Smooth muscle cell (in vitro differentiated cells): Measurements from ENCODE around the gene C2orf76. TPM values are rescaled to one million over a fixed set of nuclear protein-coding genes. Genes with fewer than 3 reads are reported as not detected.

Experiments
- DNase-seq: peaks from one replicate; lab custom pipeline; 2025; ENCODE audit not compliant: unreplicated experiment; lab: John Stamatoyannopoulos, UW
- H2AFZ ChIP-seq: fragments of 200-600 bp; sonication (generic); 2 replicates; pipeline ENCODE4 v1.6.0; 2016; ENCODE audit warnings: antibody characterized with exemption, low read depth, mild to moderate bottlenecking
- H3F3A ChIP-seq: fragments of 200-600 bp; sonication (generic); 2 replicates; pipeline ENCODE4 v1.6.0; 2017; ENCODE audit warnings: antibody characterized with exemption, low read depth
- H3K27ac ChIP-seq: fragments of 200-600 bp; sonication (generic); 2 replicates; pipeline ENCODE4 v1.5.1; 2016; ENCODE audit warnings: low read depth, mild to moderate bottlenecking
- H3K27me3 ChIP-seq: fragments of 200-600 bp; sonication (generic); 2 replicates; pipeline ENCODE4 v1.6.1; 2016; ENCODE audit warnings: low read depth, mild to moderate bottlenecking
- H3K36me3 ChIP-seq: fragments of 200-600 bp; sonication (generic); 2 replicates; pipeline ENCODE4 v1.5.1; 2016; ENCODE audit warnings: low read depth
- H3K4me1 ChIP-seq: fragments of 200-600 bp; sonication (generic); 2 replicates; pipeline ENCODE4 v1.5.1; 2016; ENCODE audit warnings: low read depth
- H3K4me2 ChIP-seq: fragments of 200-600 bp; sonication (generic); 2 replicates; pipeline ENCODE4 v1.6.0; 2016; ENCODE audit warnings: mild to moderate bottlenecking
- H3K4me3 ChIP-seq: fragments of 200-600 bp; sonication (generic); 2 replicates; pipeline ENCODE4 v1.5.1; 2016; ENCODE audit warnings: mild to moderate bottlenecking
- H3K79me2 ChIP-seq: fragments of 200-600 bp; sonication (generic); 2 replicates; pipeline ENCODE4 v1.6.0; 2016; ENCODE audit warnings: low read depth, mild to moderate bottlenecking
- H3K9ac ChIP-seq: fragments of 200-600 bp; sonication (generic); 2 replicates; pipeline ENCODE4 v1.6.0; 2016; ENCODE audit warnings: low read depth
- H3K9me3 ChIP-seq: fragments of 200-600 bp; sonication (generic); replicated peaks from 2 replicates; pipeline ENCODE4 v1.5.1; 2016; ENCODE audit warnings: low read depth
- H4K20me1 ChIP-seq: fragments of 200-600 bp; sonication (generic); 2 replicates; pipeline ENCODE4 v1.6.0; 2016; ENCODE audit warnings: low read depth
- WGBS: methylation state at CpG from one replicate; pipeline ENCODE4 v1.1.7; 2016; ENCODE audit warnings: low lambda C conversion rate; 5-methylcytosine and 5-hydroxymethylcytosine counted together
- polyA plus RNA-seq: library from polyadenylated mRNA; unstranded; fragments of >200 nt; fragmentation: Nextera tagmentation; extraction: Ambion mirVana; gene quantifications from 2 replicates; pipeline ENCODE4 v1.2.1, GENCODE V29; 2016
- total RNA-seq: library from RNA; depleted of rRNA; stranded (reverse); fragments of >200 nt; gene quantifications from 2 replicates; pipeline ENCODE4 v1.2.3, GENCODE V29; 2014
- TF ChIP-seq, protein P1 (sequence below): fragments of 200-600 bp; sonication (generic); IDR thresholded peaks from 2 replicates; pipeline ENCODE4 v1.5.1; 2017; ENCODE audit warnings: borderline replicate concordance, mild to moderate bottlenecking, antibody characterized with exemption; ENCODE audit not compliant: insufficient read depth, poor library complexity, severe bottlenecking

C2orf76 gene
- total and polyA plus RNA-seq, 2 experiments from 2014 or later: 16.0 to 30.2 TPM

- Histone ChIP-seq H3K9me3 (no peaks in the 10 kb centered on the region), H3K27me3 (no peaks in the 10 kb centered on the region), H3K36me3 (peaks cover 2% of the 10 kb centered on the region), H3K4me2 (no peak overlapping the region), H3K9ac (no peak overlapping the region), H3F3A (no peaks in the 10 kb centered on the region), H2AFZ (no peak overlapping the region), H3K27ac (no peak overlapping the region), H4K20me1 (no peaks in the 10 kb centered on the region), H3K79me2 (no peaks in the 10 kb centered on the region), H3K4me1 (no peaks in the 10 kb centered on the region), H3K4me3 (no peak overlapping the region)
- WGBS: 87% methylated on average over 3 of the region's 3 CpGs
- TF ChIP-seq, protein P1, sequence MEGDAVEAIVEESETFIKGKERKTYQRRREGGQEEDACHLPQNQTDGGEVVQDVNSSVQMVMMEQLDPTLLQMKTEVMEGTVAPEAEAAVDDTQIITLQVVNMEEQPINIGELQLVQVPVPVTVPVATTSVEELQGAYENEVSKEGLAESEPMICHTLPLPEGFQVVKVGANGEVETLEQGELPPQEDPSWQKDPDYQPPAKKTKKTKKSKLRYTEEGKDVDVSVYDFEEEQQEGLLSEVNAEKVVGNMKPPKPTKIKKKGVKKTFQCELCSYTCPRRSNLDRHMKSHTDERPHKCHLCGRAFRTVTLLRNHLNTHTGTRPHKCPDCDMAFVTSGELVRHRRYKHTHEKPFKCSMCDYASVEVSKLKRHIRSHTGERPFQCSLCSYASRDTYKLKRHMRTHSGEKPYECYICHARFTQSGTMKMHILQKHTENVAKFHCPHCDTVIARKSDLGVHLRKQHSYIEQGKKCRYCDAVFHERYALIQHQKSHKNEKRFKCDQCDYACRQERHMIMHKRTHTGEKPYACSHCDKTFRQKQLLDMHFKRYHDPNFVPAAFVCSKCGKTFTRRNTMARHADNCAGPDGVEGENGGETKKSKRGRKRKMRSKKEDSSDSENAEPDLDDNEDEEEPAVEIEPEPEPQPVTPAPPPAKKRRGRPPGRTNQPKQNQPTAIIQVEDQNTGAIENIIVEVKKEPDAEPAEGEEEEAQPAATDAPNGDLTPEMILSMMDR: no peak
- DNase-seq: no peak
Observed at GRCh38 chr2:119333360-119333759, 33.3 kb downstream of the C2orf76 start.

DNA sequence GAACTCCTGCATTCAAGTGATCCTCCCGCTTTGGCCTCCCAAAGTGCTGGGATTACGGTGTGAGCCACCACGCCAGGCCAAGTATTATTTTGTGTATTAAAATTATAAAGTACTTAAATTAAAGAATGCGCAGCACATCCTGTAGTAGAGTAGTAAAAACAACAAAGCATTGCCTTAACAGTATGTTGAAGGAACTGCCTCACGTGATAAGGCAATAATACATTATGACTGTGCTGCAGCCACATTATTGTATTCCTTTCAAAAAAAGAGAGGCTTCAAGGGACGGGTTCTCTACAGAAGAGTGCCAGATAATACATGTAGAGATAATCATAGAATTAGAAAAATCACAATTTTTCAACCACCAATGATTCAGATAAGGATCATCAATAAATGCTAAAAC lies 33.7 kb downstream of the C2orf76 start:
- Histone ChIP-seq H3K79me2 (no peaks in the 10 kb centered on the region), H2AFZ (no peak overlapping the region), H3K4me2 (no peak overlapping the region), H3K4me3 (no peak overlapping the region), H3K27ac (no peak overlapping the region), H3K9me3 (no peaks in the 10 kb centered on the region), H3K4me1 (no peaks in the 10 kb centered on the region), H3K9ac (no peak overlapping the region), H3K36me3 (no peaks in the 10 kb centered on the region), H3K27me3 (no peaks in the 10 kb centered on the region), H3F3A (no peaks in the 10 kb centered on the region), H4K20me1 (no peaks in the 10 kb centered on the region)
- DNase-seq: no peak
- WGBS: 98% methylated on average over 6 of the region's 6 CpGs
- TF ChIP-seq, protein P1: no peak

DNA sequence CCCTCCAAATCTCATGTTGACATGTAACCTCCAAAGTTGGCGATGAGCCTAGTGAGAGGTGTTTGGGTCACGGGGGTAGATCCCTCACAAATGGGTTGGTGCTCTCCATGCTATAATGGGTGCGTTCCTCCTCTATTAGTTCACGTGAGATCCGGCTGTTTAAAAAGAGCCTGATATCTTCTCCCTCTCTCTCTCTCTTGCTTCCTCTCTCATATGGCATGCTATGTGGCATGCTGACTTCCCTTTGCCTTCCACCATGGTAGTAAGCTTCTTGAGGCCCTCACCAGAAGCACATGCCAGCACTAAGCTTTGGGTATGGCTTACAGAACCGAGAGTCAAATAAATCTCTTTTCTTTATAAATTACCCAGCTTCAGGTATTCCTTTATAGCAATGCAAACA lies 39.2 kb downstream of the C2orf76 start:
- no peak overlapping the region for H3K27ac ChIP-seq
- TF ChIP-seq, protein P1: no peak

GRCh38 chr2:119326938-119327337 lies 39.7 kb downstream of the C2orf76 start:
- no peak overlapping the region for H3K4me2 ChIP-seq
- H3K9me3 ChIP-seq: no peaks in the 10 kb centered on the region
- H3F3A ChIP-seq: no peaks in the 10 kb centered on the region
- no peak overlapping the region for H3K4me3 ChIP-seq
- no peaks in the 10 kb centered on the region for H3K79me2 ChIP-seq
- H2AFZ ChIP-seq: no peak overlapping the region
- H3K27ac ChIP-seq: no peak overlapping the region
- no peak for DNase-seq
- H3K36me3 ChIP-seq: no peaks in the 10 kb centered on the region
- TF ChIP-seq, protein P1: no peak
- no peaks in the 10 kb centered on the region for H3K4me1 ChIP-seq
- H3K9ac ChIP-seq: no peak overlapping the region
- H3K27me3 ChIP-seq: no peaks in the 10 kb centered on the region
- no peaks in the 10 kb centered on the region for H4K20me1 ChIP-seq
- WGBS: 94% methylated on average over 1 of the region's 1 CpG

More for the DNA sequence above, 39.2 kb downstream of the C2orf76 start:
- Histone ChIP-seq H3K4me2 (no peak overlapping the region), H3F3A (no peaks in the 10 kb centered on the region), H3K79me2 (no peaks in the 10 kb centered on the region), H3K9me3 (no peaks in the 10 kb centered on the region), H3K36me3 (no peaks in the 10 kb centered on the region), H4K20me1 (no peaks in the 10 kb centered on the region), H2AFZ (no peak overlapping the region), H3K4me1 (no peaks in the 10 kb centered on the region), H3K9ac (no peak overlapping the region), H3K4me3 (no peak overlapping the region), H3K27me3 (no peaks in the 10 kb centered on the region)
- over 99% methylated on average over 6 of the region's 6 CpGs for WGBS
- no peak for DNase-seq
